ENCODE results near the gene GRK3. TPM values are rescaled to one million over a fixed set of nuclear protein-coding genes. Genes with fewer than 3 reads are reported as not detected.

Gene GRK3
- total RNA-seq, 3 donors from 2014 or later (not counting 1 experiment from before 2014, with no cell fraction given) = 2.2 to 7.2 (median 3.8) TPM

Other genes with a start within 250 kb of the GRK3 start
- under 1 TPM; 0.07 to 0.14 (median 0.10) TPM for gene MYO18B, start 177.5 kb downstream of the GRK3 start, total RNA-seq